Prostate gland (tissue), 2 donors: ENCODE measurements around the gene RALGPS1.

ENCODE experiments used
- CTCF ChIP-seq, 4 experiments: fragments of 200-600 bp in 2 of 4; fragments of 450-650 bp in 2 of 4; sonication (generic) in 2 of 4; IDR thresholded peaks; 1 replicate in 3 of 4; 2 replicates in 1 of 4; pipeline ENCODE4 v1.5.1; 2016 to 2019; ENCODE audit warnings: antibody characterized with exemption in 4 of 4, mild to moderate bottlenecking in 2 of 4, moderate library complexity in 2 of 4
- POLR2AphosphoS5 ChIP-seq: sonication (generic); formaldehyde crosslinking; IDR thresholded peaks from one replicate; pipeline ENCODE4 v1.6.1; 2017; ENCODE audit warnings: antibody characterized with exemption

DNA sequence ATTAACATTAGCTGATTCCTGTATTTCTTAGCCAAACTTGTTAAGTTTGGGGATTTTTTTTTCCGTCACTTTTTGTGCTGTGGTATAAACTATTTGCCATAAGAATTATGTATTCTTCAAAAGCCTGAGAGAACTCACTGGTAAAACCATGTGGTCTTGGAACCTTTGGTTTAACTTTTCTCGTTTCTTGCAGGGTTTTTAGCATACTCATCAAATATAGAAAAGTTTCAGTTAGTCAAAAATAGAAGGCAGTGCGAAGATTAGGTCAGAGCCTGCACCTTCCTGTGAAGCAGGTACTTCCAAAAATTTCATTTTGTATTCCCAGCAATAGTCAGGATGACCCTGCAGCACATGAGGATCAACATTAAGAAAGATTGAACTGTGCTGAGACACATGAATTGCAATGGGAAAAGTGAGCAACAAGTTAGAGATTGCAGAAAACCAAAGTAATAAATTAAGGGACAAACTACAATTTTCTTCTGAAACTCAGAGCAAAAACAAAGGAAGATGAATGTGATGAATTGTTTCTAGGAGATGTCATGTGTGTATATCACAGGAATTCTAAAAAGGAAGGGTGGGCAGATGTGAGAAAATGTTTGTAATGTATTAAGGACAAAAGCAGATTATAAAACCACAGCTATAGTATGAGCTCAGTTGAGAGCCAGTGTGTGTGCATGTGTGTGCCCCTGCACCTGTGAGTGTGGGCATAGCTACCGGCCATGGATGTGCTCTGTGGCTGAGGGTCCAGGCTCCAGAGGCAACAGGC is 105.6 kb downstream of the RALGPS1 start:
- TF ChIP-seq POLR2AphosphoS5 (no peak), CTCF (IDR thresholded peaks at IDR 0.05) (no peak)
